Uterus (tissue), 2 donors: Measurements from ENCODE around the gene XYLT1.

ENCODE experiments used
- POLR2A ChIP-seq, 2 donors: fragments of 450-650 bp; IDR thresholded peaks; one replicate each; pipeline ENCODE4 v1.6.1; 2016; ENCODE audit warnings: antibody characterized with exemption in 2 of 2, mild to moderate bottlenecking in 1 of 2, moderate library complexity in 1 of 2
- TF ChIP-seq, protein P1 (sequence below), 4 experiments: fragments of 200-600 bp in 2 of 4; fragments of 450-650 bp in 2 of 4; sonication (generic) in 2 of 4; IDR thresholded peaks; one replicate each; pipeline ENCODE4 v1.5.1; 2016 to 2019; ENCODE audit warnings: antibody characterized with exemption in 4 of 4, mild to moderate bottlenecking in 2 of 4, moderate library complexity in 1 of 4

- no peak for TF ChIP-seq POLR2A (IDR thresholded peaks at IDR 0.05)
- TF ChIP-seq, protein P1, sequence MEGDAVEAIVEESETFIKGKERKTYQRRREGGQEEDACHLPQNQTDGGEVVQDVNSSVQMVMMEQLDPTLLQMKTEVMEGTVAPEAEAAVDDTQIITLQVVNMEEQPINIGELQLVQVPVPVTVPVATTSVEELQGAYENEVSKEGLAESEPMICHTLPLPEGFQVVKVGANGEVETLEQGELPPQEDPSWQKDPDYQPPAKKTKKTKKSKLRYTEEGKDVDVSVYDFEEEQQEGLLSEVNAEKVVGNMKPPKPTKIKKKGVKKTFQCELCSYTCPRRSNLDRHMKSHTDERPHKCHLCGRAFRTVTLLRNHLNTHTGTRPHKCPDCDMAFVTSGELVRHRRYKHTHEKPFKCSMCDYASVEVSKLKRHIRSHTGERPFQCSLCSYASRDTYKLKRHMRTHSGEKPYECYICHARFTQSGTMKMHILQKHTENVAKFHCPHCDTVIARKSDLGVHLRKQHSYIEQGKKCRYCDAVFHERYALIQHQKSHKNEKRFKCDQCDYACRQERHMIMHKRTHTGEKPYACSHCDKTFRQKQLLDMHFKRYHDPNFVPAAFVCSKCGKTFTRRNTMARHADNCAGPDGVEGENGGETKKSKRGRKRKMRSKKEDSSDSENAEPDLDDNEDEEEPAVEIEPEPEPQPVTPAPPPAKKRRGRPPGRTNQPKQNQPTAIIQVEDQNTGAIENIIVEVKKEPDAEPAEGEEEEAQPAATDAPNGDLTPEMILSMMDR (IDR thresholded peaks at IDR 0.05), result no peak
Measured at GRCh38 chr16:17520111-17520510, 49.4 kb upstream of the XYLT1 start.
